Peyer's patch (tissue), 4 donors: ENCODE results near the gene MIPOL1. TPM values are rescaled to one million over a fixed set of nuclear protein-coding genes. Genes with fewer than 3 reads are reported as not detected.

ENCODE experiments used
- DNase-seq, 3 donors: peaks; one replicate each; pipeline ENCODE4 v3.0.0-alpha.2; 2017 to 2019
- H3K27ac ChIP-seq, 4 donors: fragments of 200-600 bp; sonication (generic); one replicate each; pipeline ENCODE4 v1.5.1; 2016 to 2019
- H3K27me3 ChIP-seq, 2 donors: fragments of 200-600 bp; sonication (generic); one replicate each; pipeline ENCODE4 v1.5.1; 2019
- H3K36me3 ChIP-seq, 3 donors: fragments of 200-600 bp; sonication (generic); one replicate each; pipeline ENCODE4 v1.5.1; 2016 to 2019
- H3K4me1 ChIP-seq, 4 donors: fragments of 200-600 bp; sonication (generic); one replicate each; pipeline ENCODE4 v1.5.1; 2016 to 2019
- H3K4me3 ChIP-seq, 4 donors: fragments of 200-600 bp; sonication (generic); 1 replicate in 3 of 4; 2 replicates in 1 of 4; pipeline ENCODE4 v1.5.1; 2016 to 2019; ENCODE audit warnings: mild to moderate bottlenecking in 1 of 4
- H3K9me3 ChIP-seq, 4 donors: fragments of 200-600 bp; sonication (generic); one replicate each; pipeline ENCODE4 v1.5.1; 2016 to 2019; ENCODE audit warnings: mild to moderate bottlenecking in 1 of 4
- POLR2A ChIP-seq, 2 donors: fragments of 450-650 bp; IDR thresholded peaks; one replicate each; pipeline ENCODE4 v1.5.1; 2017; ENCODE audit warnings: antibody characterized with exemption in 2 of 2, mild to moderate bottlenecking in 2 of 2, moderate library complexity in 2 of 2
- total RNA-seq, 4 donors: library from RNA; depleted of rRNA; stranded (reverse); fragments of >200 nt; gene quantifications; one replicate each; pipeline ENCODE4 v1.1.0, GENCODE V29; 2016
- TF ChIP-seq, protein P1 (sequence below), 6 experiments: fragments of 450-650 bp in 4 of 6; fragments of 200-600 bp in 2 of 6; sonication (generic) in 1 of 6; IDR thresholded peaks; one replicate each; pipeline ENCODE4 v1.5.1; 2017 to 2019; ENCODE audit warnings: antibody characterized with exemption in 6 of 6, mild to moderate bottlenecking in 3 of 6, moderate library complexity in 1 of 6

MIPOL1 gene
- total RNA-seq, 4 donors from 2014 or later: 5.6 to 42.1 (median 14.9) TPM

DNA sequence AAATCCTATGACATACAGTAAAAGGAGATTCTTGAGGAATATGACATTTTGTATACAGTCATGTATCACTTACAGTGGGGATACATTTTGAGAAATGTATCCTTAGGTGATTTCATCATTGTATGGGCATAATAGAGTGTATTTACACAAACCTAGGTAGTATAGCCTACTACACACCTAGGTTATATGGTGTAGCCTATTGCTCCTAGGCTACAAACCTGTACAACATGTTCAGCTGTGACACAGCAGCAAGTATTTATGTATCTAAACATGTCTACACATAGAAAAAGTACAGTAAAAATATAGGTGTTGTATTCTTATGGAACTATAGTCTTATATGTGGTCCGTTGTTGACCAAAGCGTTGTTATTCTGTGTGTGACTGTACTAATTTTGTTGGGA lies 218.5 kb downstream of the MIPOL1 start:
- Histone ChIP-seq H3K4me3 (no peak overlapping the region), H3K27me3 (no peaks in the 10 kb centered on the region), H3K27ac (no peak overlapping the region), H3K4me1 (no peaks in the 10 kb centered on the region), H3K36me3 (no peaks in the 10 kb centered on the region), H3K9me3 (no peaks in the 10 kb centered on the region)
- TF ChIP-seq, protein P1, sequence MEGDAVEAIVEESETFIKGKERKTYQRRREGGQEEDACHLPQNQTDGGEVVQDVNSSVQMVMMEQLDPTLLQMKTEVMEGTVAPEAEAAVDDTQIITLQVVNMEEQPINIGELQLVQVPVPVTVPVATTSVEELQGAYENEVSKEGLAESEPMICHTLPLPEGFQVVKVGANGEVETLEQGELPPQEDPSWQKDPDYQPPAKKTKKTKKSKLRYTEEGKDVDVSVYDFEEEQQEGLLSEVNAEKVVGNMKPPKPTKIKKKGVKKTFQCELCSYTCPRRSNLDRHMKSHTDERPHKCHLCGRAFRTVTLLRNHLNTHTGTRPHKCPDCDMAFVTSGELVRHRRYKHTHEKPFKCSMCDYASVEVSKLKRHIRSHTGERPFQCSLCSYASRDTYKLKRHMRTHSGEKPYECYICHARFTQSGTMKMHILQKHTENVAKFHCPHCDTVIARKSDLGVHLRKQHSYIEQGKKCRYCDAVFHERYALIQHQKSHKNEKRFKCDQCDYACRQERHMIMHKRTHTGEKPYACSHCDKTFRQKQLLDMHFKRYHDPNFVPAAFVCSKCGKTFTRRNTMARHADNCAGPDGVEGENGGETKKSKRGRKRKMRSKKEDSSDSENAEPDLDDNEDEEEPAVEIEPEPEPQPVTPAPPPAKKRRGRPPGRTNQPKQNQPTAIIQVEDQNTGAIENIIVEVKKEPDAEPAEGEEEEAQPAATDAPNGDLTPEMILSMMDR (IDR thresholded peaks at IDR 0.05): no peak
- no peak for TF ChIP-seq POLR2A (IDR thresholded peaks at IDR 0.05)
- no peak for DNase-seq

DNA sequence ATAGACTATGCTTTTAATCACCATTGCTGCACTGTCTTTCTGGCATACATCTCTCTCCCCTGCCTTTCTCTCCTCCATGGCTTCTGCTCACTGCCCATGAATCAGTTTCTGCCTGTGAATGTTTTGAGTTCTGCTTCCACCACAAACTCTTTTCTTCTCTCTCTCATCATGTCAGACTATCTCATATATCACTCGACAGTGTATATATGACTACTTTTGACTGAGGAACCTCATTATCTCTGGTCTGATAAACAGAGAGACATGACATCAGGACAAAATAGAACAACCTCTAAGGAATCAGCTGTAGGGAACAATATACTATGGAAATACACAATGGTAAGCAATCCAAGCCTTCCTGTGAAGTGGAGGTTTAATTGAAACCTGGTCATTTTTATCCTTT lies 219.4 kb downstream of the MIPOL1 start:
- DNase-seq: no peak
- no peaks in the 10 kb centered on the region for H3K9me3 ChIP-seq
- TF ChIP-seq, protein P1 (IDR thresholded peaks at IDR 0.05): no peak
- TF ChIP-seq POLR2A (IDR thresholded peaks at IDR 0.05): no peak
- H3K27me3 ChIP-seq: no peaks in the 10 kb centered on the region
- no peaks in the 10 kb centered on the region for H3K36me3 ChIP-seq
- H3K27ac ChIP-seq: no peak overlapping the region
- no peaks in the 10 kb centered on the region for H3K4me1 ChIP-seq
- H3K4me3 ChIP-seq: no peak overlapping the region

DNA sequence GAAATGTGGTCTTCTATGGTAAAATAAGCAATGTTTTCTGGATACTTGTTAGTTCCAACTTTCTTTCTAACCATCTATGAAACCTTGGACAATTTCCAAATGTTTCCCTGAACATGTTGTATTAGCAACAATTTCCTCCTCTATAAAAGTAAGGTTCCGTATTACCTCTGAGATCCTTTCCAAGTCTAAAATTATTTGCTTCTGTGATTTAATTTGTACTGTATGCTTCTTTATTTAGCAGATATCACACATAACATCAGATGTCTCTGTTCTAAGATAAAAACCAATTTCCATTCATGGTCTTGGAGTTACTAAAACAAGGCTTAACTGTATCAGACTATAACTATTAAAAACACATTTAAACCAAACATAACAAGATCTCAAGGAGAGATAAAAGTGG lies 220.1 kb downstream of the MIPOL1 start:
- Histone ChIP-seq H3K27me3 (no peaks in the 10 kb centered on the region), H3K4me1 (no peaks in the 10 kb centered on the region), H3K4me3 (no peak overlapping the region), H3K27ac (no peak overlapping the region), H3K9me3 (no peaks in the 10 kb centered on the region), H3K36me3 (no peaks in the 10 kb centered on the region)
- TF ChIP-seq, protein P1 (IDR thresholded peaks at IDR 0.05): no peak
- no peak for TF ChIP-seq POLR2A (IDR thresholded peaks at IDR 0.05)
- DNase-seq: no peak

DNA sequence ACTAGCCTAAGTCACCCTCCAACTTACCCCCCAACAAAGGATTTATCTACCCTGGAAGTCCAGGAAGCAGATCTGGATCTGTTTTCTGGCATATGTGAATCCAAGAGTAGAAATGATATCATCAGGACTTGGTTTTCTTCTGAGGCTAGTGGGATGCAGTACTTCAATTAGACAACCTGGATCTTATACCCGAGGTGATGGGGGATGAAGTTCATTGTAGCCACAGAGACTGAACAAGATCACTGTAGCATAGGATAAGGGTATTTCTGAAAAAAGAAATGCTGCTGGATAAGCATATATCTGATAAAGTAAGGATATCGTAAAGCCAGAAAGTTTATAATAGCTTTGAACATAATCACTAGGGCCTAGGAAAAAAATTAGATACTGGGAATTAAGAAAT lies 222.9 kb downstream of the MIPOL1 start:
- Histone ChIP-seq H3K27ac (no peak overlapping the region), H3K4me3 (no peak overlapping the region), H3K27me3 (no peaks in the 10 kb centered on the region), H3K9me3 (no peaks in the 10 kb centered on the region), H3K36me3 (no peaks in the 10 kb centered on the region), H3K4me1 (no peaks in the 10 kb centered on the region)
- no peak for TF ChIP-seq POLR2A (IDR thresholded peaks at IDR 0.05)
- TF ChIP-seq, protein P1 (IDR thresholded peaks at IDR 0.05): no peak
- DNase-seq: no peak

DNA sequence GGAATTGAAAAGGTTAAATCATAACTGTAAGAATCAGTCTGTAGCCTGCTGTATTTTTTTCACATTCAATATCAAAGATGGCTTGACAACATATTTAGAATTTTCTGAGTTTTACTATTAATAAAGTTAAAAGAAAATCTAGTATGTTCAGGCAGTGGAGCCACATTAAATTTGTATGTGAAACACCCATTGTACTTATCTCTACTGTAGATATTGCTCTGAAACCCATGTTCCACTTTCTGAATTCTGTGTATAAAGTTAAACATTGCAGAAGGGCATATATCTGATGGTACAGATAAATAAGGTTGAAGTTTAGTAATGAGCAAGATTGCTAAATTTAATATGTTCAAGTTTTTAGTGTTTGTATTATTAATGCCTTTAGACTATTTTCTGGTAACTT lies 224.6 kb downstream of the MIPOL1 start:
- Histone ChIP-seq H3K27ac (no peak overlapping the region), H3K4me3 (no peak overlapping the region), H3K36me3 (no peaks in the 10 kb centered on the region), H3K4me1 (no peaks in the 10 kb centered on the region), H3K9me3 (no peaks in the 10 kb centered on the region), H3K27me3 (no peaks in the 10 kb centered on the region)
- no peak for TF ChIP-seq POLR2A (IDR thresholded peaks at IDR 0.05)
- TF ChIP-seq, protein P1 (IDR thresholded peaks at IDR 0.05): no peak
- DNase-seq: no peak

DNA sequence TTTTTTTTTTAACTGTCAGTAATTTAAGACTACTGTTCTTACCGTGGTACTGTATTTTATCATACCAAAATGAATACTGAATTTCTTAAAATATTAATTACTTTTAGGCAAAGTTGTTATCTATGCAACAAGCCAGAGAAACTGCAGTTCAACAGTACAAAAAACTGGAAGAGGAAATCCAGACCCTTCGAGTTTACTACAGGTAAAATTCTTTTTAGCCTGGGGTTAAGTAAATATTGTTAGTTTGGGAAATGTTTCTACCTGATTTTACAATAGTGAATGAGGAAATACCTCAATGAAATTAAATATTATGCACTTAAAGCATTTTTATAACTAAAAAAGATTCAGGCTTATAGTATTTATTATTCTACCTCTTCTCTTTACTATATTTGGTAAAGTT lies 225.0 kb downstream of the MIPOL1 start:
- no peaks in the 10 kb centered on the region for H3K27me3 ChIP-seq
- no peak overlapping the region for H3K4me3 ChIP-seq
- TF ChIP-seq, protein P1 (IDR thresholded peaks at IDR 0.05): no peak
- TF ChIP-seq POLR2A (IDR thresholded peaks at IDR 0.05): no peak
- no peaks in the 10 kb centered on the region for H3K36me3 ChIP-seq
- DNase-seq: no peak
- no peaks in the 10 kb centered on the region for H3K4me1 ChIP-seq
- H3K27ac ChIP-seq: no peak overlapping the region
- no peaks in the 10 kb centered on the region for H3K9me3 ChIP-seq
